Measurements from ENCODE around the gene HMCN1.
"Not testable (repeated sequence)": the region's sequence is repeated elsewhere in the genome, so short reads cannot be mapped to it uniquely, and the experiment has no call there.

The HMCN1 gene

GRCh38 chr1:186210258-186210657, 476.1 kb downstream of the HMCN1 start:
- DNase-seq = peak; percentile 74

- not testable (repeated sequence) for DNase-seq
Observed at GRCh38 chr1:186211583-186211982, 477.4 kb downstream of the HMCN1 start.

- peak; percentile 67 for DNase-seq
Observed at GRCh38 chr1:186212568-186213224, 478.5 kb downstream of the HMCN1 start.

GRCh38 chr1:186213225-186213607, 479.0 kb downstream of the HMCN1 start:
- no peak for DNase-seq

DNA sequence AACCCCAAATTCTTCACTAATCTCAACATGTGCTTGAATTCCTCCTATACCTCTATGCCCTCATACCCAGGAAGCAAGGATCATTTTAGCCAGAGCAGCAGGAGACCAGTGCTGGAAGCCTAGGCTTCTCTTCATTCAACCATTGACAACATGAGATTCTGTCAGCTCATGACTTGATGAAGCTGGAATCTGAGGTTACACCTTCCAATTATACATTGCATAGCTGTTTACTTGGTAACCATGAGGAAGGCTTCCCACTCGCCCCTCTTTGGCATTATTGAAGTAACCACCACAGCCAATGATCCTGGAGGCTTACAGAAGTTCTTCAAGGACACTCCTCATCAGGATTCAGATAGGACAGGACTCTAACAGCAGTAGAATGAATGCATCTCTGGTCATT, 480.6 kb downstream of the HMCN1 start:
- DNase-seq = no peak

- DNase-seq = no peak
Observed at GRCh38 chr1:186215636-186216035, 481.4 kb downstream of the HMCN1 start.

GRCh38 chr1:186218654-186219352, 484.6 kb downstream of the HMCN1 start:
- DNase-seq = peak; percentile 73

- DNase-seq = no peak
Observed at GRCh38 chr1:186220067-186220466, 485.9 kb downstream of the HMCN1 start.

DNA sequence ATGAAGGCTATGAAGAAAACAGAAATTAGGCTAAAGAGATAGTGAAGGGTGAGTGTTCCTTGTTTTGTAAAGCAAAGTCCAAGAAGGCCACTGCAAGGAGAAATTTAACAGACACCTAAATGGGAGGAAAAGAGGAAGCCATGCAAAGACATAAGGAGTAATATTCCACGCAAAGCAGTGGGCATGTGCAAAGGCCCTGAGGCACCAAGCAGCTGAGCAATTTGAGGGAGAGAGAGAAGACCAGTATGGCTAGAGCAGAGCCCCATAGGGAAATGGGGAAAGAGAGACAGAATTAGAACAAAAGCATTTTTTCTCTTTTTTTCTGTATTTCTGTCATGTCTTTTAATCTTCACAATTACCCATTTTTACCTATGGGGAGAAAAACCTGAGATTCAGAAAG, 486.7 kb downstream of the HMCN1 start:
- no peak for DNase-seq

DNA sequence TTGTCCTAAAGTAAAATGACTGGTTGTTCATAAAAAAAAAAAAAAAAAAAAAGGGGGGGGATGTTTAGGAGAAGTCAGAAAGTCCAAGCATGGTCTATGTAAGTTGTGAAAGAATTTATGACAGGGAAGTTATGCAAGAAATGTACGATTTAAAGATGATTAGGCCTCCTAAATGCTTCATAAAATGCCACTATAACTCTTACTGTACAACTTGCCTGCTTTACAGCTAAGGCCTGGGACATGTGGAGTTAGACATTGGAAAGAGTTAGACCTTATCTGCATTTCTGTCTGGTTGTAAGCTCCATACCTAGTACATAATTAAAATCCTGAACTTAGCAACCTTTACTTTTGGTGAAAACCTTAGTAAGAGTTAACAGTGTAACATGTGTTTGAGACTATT, 490.9 kb downstream of the HMCN1 start:
- no peak for DNase-seq

DNA sequence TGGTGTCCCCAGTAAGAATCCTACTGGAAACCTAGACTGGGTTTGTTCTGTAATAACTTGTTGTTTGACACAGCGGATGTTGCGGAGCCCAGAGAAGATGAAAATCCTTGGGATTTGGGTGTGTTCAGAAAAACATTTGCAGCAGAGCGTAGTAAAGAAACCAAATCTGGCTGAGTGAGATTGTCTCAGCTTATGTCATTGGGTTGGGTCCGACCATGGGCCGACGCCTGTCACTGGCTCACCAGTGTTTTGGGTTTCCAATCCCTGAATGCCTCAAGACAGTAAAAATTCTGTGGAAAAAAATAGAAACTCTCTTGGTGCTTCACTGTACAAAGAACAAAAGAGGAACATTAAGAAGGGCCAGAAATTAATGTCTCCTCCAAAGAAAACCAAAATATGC, 494.6 kb downstream of the HMCN1 start:
- DNase-seq = no peak

DNA sequence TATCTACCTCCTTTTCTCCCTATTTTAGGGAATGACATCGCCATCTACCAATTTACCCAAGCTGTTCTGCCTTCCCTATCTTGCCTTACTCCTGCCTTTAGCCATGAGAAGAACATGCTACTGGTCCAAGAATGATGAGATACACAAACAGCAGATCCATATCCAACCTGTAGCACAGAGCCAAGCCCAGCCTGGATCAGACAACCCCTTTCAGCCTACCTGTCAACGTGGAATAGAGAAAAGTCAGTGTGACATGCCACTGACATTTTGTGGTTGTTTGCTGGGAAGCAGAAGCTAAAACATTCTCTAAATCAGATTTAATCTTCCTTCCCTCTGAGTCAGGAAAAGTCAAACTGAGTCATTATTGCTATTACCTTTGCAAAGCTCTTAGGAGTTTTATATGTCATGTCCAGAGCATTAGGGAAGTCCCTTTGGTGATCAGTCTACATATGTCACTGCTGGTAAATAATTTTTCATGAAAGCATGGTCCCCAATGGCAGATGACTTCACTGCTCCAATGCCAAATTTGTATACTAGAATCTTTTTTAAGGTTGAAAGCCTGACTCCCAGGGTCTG, 497.8 kb downstream of the HMCN1 start:
- no peak for DNase-seq

GRCh38 chr1:186234976-186235686, 500.9 kb downstream of the HMCN1 start:
- DNase-seq = no peak

GRCh38 chr1:186235696-186236095, 501.5 kb downstream of the HMCN1 start:
- no peak for DNase-seq

DNA sequence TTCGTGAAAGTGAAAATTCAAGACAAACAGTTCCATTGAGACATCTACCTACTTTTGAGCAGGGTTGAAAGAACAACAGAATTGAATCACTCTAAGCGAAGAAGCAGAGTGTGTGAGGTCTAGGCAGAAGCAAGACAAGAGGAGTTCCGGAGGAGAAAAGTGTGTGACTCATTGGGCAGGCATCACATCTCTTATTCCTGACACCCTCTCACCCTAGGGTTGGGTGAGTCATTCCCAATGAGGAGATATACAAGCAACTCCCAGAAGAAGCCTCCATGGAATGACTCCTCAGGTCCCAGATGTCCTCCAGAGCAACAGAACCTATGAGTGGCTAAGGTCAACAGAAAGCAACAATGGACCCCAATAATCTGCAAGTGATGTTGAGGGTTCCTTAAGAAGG, 502.7 kb downstream of the HMCN1 start:
- no peak for DNase-seq

GRCh38 chr1:186239171-186239570, 505.0 kb downstream of the HMCN1 start:
- no peak for DNase-seq

DNA sequence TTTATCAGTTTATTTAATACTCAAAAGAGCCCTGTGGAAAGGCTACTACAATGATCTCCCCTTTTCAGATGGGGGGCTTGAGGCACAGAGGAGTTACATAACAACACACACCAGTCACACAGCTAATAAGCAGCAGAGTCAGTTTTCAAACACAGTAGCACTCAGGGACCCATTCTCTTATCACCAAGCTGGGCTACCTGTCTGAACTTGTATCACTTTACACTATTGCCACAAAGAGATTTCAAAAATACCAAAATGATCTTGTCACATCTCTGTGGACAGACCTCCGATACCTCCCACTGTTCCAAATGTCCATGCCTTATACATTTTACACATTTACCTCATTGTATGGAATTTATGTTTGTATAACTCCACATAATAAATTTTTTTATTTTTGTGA, 506.2 kb downstream of the HMCN1 start:
- DNase-seq = no peak
